Measurements from ENCODE around the gene HOXD9.

The HOXD9 gene

DNA sequence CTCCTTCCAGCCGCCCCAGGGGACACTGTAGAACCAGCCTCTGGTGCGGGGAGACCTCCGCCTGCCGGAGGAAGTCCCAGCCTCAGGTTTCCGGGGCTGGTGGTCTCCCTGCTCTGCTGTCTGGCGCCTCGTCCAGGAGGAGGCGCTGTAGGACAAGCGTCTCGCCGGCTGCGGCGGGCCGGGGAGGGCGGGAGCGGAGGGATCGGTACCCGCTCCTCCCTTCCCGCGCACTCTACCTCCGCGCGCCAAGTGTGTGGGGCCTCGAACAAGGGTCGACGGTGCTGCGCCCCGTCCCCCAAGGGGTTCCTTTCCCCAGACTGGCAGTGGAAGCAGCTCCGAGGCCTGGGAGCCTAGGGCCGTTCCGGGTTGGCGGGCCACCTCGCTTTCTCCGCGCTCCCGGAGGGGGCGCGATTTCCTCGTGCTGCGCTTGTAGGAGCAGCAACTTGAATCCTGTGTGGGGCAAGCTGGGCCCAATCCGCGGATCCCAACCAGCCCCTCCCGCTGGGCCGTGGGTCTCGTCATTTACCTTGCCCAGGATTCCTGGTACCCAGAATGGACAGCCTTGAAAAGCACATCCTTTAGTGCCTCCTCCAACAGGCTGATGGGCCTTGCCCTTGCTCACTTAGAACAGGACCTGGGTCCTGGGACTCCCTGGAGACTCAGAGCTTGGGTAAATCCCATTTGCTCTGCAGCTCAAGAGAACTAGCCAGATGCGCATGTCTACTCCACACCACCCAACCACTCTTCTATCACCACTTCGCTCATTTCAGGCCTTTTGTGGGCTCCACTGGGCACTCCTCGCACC, 18.2 kb downstream of the HOXD9 start:
- peak; percentile 85 for DNase-seq

DNA sequence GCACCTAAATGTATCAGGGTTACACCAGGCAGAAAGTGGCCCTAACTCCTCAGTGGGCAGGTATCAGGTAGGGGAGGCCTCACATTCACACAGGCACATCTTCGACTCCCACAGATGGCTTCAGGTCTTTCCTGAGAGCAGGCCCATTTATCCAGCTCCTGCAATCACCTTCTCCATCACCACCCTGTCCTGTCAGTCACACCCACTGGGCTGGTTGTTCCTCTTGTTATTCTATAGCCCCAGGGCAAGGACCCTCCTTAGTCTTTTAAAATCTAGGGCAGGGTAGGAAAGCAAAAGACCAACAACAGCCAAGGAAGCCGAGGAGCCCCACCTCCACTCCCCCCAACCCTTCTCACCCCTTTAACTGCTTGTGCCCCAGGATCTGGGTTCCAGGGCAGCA, 19.8 kb downstream of the HOXD9 start:
- DNase-seq = no peak

DNA sequence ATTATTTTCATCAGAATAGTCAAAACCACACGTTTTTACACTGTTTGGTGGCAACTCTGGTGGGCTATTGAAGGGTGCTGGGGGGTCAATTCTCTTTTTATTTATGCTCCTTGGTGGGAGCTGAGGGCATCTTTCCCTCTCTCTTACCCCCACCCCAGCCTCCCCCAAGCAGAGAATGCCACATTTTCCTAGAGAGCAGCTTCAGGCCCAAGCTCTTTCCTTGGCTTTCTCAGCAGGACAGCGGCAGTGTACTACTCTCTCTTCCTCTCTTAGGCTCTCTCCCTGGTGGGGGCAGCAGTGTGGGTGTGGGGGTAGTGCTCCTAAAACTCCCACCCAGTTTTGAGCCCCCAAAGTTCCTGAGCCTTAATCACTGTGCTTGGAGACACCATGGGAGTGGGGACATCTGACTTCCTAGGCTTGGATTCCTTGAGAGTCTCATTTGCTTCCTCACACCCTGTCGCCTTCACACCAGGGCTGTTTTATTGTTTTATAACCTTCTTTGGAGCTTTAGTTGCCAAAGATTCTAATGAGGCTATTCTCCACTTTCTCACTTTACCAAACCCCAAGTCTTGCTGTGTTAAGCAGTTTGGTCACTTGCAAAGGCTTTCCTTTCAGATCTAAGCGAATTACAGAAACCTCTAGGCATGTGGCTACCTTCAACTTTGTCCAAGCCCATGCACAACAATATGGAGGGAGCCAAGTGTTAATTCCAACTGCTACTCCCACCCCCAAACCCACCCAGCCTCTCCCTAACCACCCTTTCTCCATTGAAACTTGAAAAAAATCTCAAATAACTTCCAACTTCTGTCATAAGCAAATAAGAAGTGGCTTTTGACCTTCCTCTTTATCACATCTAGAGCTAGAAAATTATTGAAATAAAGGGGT, 22.8 kb downstream of the HOXD9 start:
- no peak for DNase-seq

DNA sequence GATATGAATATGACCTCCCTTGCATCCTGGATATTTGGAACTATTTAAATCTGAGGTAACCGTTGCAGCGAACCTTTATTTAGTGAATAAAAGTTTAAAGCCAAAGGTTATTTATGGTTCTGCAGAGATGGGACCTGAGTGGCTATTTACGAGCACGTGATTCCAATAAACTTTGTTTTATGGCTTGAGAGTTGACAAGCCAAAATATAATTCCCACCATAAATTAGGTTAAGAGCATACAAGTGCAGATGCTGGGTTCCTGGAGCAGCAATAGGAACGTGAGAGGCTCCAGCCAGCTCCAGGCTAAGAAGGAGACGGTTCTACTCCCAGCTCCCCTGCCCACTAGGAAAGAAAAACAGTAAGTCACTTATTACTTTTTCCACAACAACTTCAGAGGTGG, 23.6 kb downstream of the HOXD9 start:
- no peak for DNase-seq

DNA sequence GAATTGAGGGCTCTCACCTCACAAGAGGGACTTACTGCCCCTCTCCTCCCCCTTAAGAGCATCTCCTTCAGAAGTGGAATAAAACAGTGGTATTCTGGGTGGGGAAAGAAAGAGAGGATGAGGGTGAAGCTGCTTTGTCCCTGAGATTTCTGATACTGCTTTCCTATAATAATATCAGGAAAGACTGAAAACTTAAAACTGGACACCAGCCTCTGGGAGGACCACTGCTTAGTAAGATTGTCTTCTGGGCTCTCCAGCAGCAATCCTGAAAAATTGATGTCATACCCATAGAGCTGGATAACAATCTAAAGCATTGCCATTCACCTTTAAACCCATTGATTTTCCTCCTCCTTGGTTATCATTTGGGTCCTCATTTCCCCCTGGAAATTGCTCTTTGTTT, 24.1 kb downstream of the HOXD9 start:
- DNase-seq = no peak

DNA sequence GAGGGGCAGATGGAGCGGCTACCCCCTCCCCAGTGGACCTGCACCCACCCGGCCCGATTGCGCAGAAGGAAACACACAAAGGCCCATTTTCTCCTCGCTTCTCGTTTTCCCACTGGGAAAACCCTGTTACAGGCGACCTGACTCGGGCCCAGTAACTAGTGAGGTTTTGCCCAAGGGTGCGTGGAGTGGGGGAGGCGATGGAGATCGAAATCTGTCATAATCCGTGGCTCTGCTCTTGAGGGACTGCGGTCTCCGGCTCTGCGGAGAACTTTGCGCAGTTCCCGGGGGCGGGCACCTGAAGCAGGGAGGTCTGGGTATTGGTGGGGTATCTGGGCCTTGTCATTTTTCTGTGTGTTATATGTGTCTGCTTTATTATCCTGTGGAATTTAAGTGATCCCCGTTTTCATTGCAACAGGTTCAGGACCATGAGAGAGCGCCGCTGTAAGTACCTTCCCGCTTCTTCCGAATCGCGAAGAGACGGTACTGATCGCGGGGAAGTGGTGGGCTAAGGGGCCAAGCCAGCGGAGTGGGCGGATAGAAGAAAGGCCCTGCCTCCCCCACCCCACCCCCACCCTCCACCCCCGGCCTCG, 24.8 kb downstream of the HOXD9 start:
- no peak for DNase-seq

DNA sequence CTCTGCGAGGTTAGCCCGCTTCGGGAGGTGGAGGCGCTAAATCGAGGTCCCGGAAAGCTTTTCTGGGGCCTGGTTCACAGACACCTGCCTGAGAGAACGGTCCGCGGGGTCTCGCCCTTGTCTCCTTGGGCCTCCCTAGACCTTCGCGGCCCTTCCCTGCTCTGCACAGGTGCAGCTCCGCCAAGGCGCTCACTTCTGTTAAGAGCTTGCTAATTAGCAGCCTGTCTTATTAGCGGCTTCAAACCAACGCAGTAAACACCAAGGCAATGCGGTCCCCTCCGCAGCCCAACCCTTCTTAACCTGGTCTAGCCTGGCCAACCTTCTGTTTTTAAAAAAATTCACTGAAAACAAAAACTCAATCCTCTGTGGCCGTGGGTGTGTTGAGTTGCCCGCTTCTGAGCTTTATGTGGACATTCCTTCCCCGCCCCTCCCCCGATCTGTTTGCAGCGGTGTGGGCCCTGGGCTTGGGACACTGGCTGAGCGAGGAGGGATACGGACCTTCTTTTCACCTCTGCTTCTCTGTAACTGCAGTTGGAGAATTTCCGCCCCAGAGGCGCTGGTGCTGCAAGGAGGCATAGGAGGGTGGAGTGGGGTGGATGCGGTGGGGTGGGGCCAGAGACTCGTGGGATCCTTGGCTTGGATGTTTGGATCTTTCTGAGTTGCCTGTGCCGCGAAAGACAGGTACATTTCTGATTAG, 25.4 kb downstream of the HOXD9 start:
- no peak for DNase-seq

DNA sequence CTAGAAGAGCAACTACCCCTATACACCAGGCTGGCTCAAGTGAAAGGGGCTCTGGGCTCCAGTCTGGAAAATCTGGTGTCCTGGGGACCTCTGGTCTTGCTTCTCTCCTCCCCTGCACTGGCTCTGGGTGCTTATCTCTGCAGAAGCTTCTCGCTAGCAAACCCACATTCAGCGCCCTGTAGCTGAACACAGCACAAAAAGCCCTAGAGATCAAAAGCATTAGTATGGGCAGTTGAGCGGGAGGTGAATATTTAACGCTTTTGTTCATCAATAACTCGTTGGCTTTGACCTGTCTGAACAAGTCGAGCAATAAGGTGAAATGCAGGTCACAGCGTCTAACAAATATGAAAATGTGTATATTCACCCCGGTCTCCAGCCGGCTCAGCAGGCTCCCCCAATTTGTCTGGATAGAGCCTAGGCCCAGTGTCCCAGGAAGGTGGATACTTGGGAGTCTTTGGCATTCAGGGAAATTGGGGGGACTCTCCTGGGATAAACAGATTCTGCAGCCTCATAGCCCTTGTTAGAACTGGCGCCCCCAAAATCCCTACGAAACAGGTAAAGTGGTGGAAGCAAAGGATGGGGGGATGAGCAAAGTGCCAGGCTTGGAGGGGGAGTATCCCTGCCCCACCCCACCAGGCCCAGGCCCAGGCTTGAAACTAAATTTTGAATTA, 26.4 kb downstream of the HOXD9 start:
- no peak for DNase-seq

DNA sequence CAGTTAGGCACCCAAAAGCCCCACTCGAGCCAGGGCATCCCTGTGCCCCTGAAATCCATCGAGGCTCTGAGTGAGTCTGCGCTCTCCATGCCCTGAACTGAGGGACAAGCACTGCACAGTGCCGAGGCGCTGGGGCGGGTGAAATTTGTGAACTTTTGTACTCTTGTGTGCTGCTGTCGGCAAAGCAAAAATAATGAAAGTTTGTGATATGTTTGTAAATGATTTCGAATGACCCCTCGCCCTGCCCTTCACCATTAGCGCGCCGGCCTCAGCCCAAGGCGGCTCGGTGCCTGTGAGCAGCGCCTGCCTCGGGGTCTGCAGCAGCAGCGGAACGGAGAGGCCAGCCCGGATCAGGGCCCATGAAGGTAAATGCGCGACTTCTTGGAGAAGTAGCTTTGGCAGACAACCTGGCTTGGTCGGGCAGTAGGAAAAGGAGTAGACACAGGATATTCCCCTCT, 27.0 kb downstream of the HOXD9 start:
- DNase-seq = no peak

DNA sequence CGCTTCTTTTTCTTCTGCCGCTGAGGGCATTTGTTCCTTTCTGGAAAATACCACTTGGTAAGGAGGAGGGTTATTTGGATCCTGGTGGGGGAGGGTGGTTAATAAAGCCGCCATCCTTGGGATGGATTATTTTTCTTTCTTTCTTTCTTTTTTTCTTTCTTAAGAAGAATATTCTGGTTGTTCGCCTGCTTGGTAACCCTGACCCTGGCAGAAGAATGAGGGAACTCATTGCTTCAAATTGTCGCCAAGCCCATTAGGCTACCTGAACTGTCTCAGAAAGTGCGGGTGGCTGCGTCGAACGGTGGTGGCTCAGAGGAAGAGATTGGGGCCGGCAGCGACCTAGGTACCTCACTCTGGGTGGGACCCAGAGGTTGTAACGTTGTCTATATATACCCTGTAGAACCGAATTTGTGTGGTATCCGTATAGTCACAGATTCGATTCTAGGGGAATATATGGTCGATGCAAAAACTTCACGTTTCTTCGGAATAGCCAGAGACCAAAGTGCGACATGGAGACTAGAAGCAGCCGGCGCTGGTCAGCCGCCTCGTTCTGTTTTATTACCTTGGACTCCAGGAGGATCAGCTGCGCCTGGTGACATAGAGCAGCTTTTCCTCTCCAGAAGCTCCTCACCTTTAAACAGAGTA, 27.5 kb downstream of the HOXD9 start:
- DNase-seq = no peak

DNA sequence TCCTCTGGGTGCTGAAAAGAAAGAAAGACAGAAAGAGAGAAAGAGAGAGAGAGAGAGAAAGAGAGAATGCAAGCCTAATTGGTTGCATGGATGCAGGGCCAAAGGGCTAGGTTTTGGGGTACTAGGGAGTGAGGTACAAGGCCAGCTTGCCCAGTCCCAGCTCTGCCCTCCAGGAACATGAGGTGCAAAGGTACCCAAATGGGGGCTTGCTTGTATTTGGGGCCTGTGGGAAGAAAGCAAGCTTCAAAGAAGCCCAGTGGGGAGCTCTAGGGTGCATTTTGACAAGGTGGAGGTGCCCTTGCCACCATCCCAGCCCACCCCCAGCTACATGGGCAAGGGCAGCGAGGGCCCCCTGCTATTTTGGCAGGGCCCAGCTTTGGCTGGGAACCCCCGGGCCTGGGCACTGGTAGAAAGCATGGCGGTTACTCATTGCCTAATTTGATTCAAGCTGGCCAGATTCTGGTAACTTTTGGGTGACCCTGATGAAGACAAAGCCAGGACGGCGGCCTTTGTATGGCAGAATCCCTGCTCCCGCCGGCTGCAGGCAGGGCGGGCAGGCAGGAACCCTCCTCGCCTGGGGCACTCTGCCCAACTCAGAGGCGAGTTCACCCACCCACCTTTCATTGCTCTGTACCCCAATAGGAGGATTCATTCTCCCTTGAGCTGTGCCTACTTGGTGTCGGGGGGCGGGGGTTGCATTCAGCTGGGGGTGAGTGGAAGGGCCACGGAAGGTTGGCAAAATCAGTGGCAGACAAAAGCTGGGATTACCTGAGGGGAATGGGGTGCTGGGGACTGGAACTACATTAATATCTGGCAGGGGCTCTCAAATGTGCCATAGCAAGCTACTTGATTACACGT, 28.3 kb downstream of the HOXD9 start:
- DNase-seq = no peak

DNA sequence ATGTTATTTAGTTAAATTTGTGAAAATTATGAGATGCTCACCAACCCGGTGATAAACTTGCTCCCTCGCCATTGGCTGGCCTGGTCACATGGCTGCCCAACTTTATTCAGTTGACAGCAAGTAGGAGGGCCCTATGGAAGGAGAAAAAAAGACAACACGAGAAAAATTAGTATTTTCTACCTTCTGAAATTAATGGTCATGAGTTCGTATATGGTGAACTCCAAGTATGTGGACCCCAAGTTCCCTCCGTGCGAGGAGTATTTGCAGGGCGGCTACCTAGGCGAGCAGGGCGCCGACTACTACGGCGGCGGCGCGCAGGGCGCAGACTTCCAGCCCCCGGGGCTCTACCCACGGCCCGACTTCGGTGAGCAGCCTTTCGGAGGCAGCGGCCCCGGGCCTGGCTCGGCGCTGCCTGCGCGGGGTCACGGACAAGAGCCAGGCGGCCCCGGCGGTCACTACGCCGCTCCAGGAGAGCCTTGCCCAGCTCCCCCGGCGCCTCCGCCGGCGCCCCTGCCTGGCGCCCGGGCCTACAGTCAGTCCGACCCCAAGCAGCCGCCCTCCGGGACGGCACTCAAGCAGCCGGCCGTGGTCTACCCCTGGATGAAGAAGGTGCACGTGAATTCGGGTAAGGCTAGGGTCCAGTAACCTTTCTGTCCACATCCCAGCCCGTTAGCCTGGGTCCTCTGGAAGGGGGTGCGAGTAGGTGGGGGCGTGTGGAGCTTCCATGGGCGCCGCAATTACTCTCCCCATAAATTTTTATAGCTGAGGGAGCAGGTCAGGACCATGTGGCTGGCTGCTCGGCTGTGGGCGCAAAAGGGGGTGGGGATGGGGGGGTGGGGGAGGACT, 29.1 kb downstream of the HOXD9 start, which contains the start of gene HOXD4:
Gene HOXD4, plus strand, starts transcription at position 109 of the 846 bp plus-strand sequence. Its CDS starts 84 bp downstream, at position 193.
- no peak for DNase-seq

DNA sequence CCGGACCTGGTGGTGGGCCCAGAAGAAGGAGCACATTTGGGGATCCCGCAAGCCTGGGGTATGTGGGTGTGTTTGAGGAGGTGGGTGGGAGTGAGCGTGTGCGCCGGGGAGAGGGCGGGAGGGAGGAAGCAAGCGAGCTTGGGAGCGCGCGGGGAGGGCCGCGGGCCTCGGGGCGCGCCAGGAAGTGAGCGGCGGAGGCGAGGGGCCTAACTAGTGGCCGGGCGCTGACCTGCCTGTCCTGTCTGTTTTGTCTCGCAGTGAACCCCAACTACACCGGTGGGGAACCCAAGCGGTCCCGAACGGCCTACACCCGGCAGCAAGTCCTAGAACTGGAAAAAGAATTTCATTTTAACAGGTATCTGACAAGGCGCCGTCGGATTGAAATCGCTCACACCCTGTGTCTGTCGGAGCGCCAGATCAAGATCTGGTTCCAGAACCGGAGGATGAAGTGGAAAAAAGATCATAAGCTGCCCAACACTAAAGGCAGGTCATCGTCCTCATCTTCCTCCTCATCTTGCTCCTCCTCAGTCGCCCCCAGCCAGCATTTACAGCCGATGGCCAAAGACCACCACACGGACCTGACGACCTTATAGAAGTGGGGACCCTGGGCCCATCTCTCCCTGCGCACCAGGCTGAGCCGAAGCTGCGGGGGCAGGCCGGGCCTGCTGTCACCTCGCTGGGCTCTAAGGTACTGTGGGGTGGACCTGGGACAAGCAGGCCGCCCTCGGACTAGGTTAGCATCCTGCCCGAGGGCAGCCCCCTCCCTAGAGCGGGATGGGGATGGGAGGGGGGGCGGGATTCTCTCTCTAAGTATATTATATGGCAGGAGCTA, 30.0 kb downstream of the HOXD9 start:
- no peak for DNase-seq

DNA sequence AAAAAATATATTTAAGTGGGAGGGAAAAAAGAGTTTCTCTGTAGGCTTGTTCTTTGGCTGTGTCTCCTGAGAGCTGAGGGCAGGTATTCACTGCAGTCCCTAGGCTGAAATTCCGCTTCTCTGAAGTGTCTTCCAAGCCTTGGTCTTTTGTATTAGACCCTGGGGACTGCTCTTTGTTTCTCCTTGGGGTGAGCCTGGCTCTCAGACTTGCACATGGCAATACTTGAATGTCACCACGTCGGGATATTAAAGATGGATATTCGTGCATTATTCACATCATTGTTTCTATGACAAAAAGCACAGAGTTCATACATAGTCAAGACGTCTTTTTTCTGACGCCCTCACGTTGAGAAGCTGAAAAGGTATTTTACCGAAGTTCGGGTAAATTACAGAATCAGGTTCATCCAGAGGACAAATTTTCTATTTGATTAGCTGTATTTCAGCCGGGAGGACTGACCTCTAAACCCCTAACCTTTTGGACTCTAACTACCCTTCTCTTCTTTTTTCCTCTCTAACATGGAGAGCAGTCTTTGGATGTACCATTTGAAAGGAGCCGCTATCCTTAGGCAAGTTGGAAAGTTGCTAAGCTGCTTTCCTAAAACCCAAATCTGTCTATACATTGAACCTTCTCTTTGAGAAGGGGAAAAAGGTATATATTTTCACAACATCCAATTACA, 32.2 kb downstream of the HOXD9 start:
- DNase-seq = no peak

DNA sequence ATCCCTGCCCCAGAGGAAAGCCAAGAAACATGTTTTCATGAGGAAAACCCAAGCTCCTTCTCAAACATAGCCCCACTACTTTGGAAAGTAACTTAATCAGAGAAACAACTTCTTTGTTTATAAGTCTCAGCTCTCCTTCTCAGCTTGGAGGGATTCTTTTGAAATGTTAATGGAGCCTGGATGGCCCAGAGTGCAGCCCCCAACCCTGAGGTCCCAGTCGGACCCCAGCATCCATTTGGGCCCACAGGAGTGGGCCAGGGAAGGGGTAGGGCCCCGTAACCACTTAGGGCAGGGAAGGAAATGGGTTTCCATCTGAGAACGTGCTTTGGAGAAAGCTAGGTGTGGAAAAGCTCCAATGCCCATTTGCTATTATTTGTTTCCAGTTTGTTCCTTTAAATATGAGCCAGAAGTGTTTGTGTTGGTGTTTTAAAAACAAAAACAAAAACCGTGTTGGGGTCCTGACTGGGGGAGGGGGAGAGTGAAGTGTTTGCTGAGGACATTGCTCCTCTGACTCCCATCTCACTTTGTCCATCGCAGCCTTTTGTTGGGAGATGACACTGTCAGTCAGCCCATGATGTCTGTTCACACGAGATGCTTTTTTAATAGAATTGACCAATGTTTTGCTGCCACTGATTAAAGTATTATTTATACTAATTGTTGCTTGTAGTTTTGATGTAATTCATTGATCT, 33.0 kb downstream of the HOXD9 start:
- DNase-seq = no peak

DNA sequence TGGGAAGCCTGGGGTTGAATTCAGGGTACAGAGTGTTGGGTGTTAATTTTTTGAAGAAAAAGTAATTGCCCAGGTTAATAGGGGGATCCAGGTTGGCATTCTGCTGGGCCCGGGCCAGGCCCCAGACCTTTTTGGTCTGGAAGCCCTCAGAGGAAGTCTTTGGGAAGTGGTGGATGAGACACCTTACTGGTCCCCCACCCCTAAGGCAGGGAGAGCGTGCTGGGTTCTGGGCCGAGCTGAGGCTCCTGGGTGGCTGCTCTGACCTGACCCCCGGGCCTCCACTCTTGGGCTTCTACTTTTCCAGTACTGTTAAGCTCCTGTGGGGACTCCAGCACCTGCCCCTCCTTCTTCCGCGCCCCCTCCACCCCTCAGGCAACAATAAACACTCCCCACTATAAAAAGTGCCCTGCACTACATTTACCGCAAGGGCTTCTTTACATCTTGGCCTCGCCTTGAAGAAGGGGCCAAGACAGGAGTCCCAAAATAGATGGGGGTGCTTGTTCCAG, 33.8 kb downstream of the HOXD9 start:
- no peak for DNase-seq

DNA sequence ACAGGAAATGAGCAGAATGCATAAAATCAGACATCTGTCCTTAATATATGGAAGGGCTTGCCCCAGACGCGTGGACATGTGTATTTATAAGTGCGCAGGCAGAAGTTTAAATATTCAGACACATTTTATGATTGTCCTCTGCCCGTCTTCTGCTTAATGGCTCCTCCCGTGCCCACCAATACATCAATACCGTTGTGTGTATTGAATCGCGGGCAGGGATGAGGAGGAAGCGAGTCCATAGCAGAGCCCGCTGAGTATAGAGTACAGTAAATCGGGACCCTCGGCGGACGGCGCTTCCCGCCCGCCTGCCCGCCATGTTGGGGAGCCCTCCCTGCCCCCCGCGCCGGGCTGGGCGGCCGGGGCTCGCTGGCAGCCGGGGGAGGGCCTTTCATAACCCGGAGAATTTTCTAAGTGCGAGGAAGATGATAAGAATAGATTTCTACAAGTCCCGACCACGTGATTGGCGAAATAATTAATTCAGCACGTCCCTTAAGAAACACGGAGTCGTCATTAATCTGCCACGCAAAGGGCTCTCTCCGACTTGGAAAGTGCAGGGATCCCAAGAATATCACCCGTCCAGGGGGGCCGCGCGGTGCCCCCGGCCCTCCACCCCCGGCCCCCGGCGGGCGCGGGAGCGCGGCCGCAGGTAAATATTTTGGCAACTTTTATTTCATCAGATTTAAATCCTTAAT, 34.4 kb downstream of the HOXD9 start, which contains the start of gene HOXD3:
Gene HOXD3, plus strand, starts transcription at position 501 of the 692 bp plus-strand sequence. CDS start 11,808 bp downstream, outside the sequence.
- DNase-seq = peak; percentile 23
